Neural progenitor cell (in vitro differentiated cells): Measurements from ENCODE around the gene RIPOR3.

Experiments
- EZH2 ChIP-seq: fragments of 200-600 bp; sonication (generic); IDR thresholded peaks from 2 replicates; pipeline ENCODE4 v1.6.1; 2017; ENCODE audit warnings: antibody characterized with exemption, mild to moderate bottlenecking, moderate library complexity
- TF ChIP-seq, protein P1 (sequence below): fragments of 200-600 bp; sonication (generic); IDR thresholded peaks from 2 replicates; pipeline ENCODE4 v1.5.1; 2017; ENCODE audit warnings: antibody characterized with exemption, mild to moderate bottlenecking

- no peak for TF ChIP-seq EZH2
- TF ChIP-seq, protein P1, sequence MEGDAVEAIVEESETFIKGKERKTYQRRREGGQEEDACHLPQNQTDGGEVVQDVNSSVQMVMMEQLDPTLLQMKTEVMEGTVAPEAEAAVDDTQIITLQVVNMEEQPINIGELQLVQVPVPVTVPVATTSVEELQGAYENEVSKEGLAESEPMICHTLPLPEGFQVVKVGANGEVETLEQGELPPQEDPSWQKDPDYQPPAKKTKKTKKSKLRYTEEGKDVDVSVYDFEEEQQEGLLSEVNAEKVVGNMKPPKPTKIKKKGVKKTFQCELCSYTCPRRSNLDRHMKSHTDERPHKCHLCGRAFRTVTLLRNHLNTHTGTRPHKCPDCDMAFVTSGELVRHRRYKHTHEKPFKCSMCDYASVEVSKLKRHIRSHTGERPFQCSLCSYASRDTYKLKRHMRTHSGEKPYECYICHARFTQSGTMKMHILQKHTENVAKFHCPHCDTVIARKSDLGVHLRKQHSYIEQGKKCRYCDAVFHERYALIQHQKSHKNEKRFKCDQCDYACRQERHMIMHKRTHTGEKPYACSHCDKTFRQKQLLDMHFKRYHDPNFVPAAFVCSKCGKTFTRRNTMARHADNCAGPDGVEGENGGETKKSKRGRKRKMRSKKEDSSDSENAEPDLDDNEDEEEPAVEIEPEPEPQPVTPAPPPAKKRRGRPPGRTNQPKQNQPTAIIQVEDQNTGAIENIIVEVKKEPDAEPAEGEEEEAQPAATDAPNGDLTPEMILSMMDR: no peak
Measured at GRCh38 chr20:50651676-50652075, 39.7 kb downstream of the RIPOR3 start.
